ENCODE measurements around the gene FAM222B. TPM values are rescaled to one million over a fixed set of nuclear protein-coding genes. Genes with fewer than 3 reads are reported as not detected.
"Not testable (repeated sequence)": the region's sequence is repeated elsewhere in the genome, so short reads cannot be mapped to it uniquely, and the experiment has no call there.

FAM222B gene
- total and polyA plus RNA-seq, 9 of the 15 experiments (the other 6 are each of a cell fraction or from before 2014, with no cell fraction given) = 4.0 to 34.6 (median 7.5) TPM

DNA sequence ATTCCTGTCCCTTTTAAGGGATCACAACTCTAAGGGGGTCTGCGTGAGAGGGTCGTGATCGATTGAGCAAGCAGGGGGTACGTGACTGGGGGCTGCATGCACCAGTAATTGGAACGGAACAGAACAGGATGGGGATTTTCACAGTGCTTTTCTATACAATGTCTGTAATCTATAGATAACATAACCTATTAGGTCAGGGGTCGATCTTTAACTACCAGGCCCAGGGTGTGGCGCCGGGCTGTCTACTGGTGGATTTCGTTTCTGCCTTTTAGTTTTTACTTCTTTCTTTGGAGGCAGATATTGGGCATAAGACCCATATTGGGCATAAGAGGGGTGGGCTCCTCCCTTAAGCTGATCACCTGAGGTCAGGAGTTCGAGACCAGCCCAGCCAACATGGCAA is 6.0 kb downstream of the FAM222B start:
- H4K20me1 ChIP-seq (replicated peaks; ENCODE audit: control insufficient read depth, insufficient read depth, low read length); intact Hi-C loops (cut with micrococcal nuclease); BruUV-seq (replicated peaks); H3K4me2 ChIP-seq (ENCODE audit: insufficient read depth, low read length); in situ Hi-C loops (cut with MboI); H2AFZ ChIP-seq (ENCODE audit: low read depth, low read length); FAIRE-seq; H3K9me3 ChIP-seq (replicated peaks; ENCODE audit: control insufficient read depth, insufficient read depth, low read depth, low read length); CTCF ChIA-PET (ENCODE audit: low intra/inter-chr PET ratio); DNase-seq (ENCODE audit: extremely low read depth in 1 of 4, low spot score in 3 of 4); H3K4me3 ChIP-seq; ATAC-seq; H3K27me3 ChIP-seq (ENCODE audit: control insufficient read depth in 2 of 2, insufficient read depth in 2 of 2, low read length in 2 of 2); H3K9me1 ChIP-seq (ENCODE audit: control insufficient read depth, insufficient read depth, low read length); H3K27ac ChIP-seq (ENCODE audit: extremely low read depth, low read depth, low read length); H3K9ac ChIP-seq (ENCODE audit: insufficient read depth in 1 of 2, low read depth in 2 of 2, low read length in 2 of 2); TF ChIP-seq NR2C1 (tag; IDR thresholded peaks at IDR 0.05): not testable (repeated sequence)
- H3K4me1 ChIP-seq (replicated peaks in 1 of 2; ENCODE audit: control insufficient read depth in 2 of 2, insufficient read depth in 2 of 2, low read length in 2 of 2) = peaks cover 17 to 27% of the 10 kb centered on the region in 2 experiments
- peaks cover 33% of the 10 kb centered on the region for H3K36me3 ChIP-seq (ENCODE audit: control insufficient read depth, insufficient read depth, low read length)
- WGBS (ENCODE audit: insufficient coverage, low coverage, missing lambda C conversion rate) = 62% methylated on average over 10 of the region's 10 CpGs
- TF ChIP-seq NR2C1 (IDR thresholded peaks at IDR 0.05) (peak; percentile 51; the same call in 1 of the 2 replicates), SMAD4 (CRISPR knock-in tag; conservative IDR thresholded peaks at IDR 0.05) (peak; percentile 47; the same call in 1 of the 2 replicates), TAL1 (IDR thresholded peaks at IDR 0.05) (peak; percentile 60), SMARCE1 (IDR thresholded peaks at IDR 0.05) (0 out of 2 replicates have a peak, but pooled peaks have one; percentile 28), ARID1B (IDR thresholded peaks at IDR 0.05) (peak; percentile 60), SMARCA4 (IDR thresholded peaks at IDR 0.05) (peak; percentile 29; the same call in 1 of the 2 replicates), SOX6 (IDR thresholded peaks at IDR 0.05) (peak; percentile 31; the same call in 1 of the 2 replicates), CBFA2T3 (IDR thresholded peaks at IDR 0.05) (peak; percentile 40; the same call in 1 of the 2 replicates), CBFA2T2 (conservative IDR thresholded peaks at IDR 0.05) (peak; percentile 28; the same call in 1 of the 2 replicates), DPF2 (IDR thresholded peaks at IDR 0.05) (peak; percentile 34; the same call in 1 of the 2 replicates)
- peaks cover 96% of the 10 kb centered on the region for H3K79me2 ChIP-seq (ENCODE audit: control insufficient read depth, insufficient read depth, low read length)
- POLR2A ChIA-PET = interaction anchor here (1.2 to 1.6 kb wide), 2 partner anchors 9 to 86 kb away, joined by 4 read pairs; no protein-coding TSS in a partner anchor

All from K562 (cell line).